WTC11 (cell line): Measurements from ENCODE around the gene GRAMD1B. TPM values are rescaled to one million over a fixed set of nuclear protein-coding genes. Genes with fewer than 3 reads are reported as not detected.

Experiments
- ATAC-seq: fragments of 200-7000 bp; cut with Tn5 transposase; 2 replicates; pipeline ENCODE4 v1.10.0; 2021; ENCODE audit warnings: mild to moderate bottlenecking, moderate library complexity
- CTCF ChIA-PET: fragments of 300-600 bp; sonication (Branson Sonifier 250); formaldehyde crosslinking; loops from one replicate; lab custom pipeline; 2021; ENCODE audit warnings: antibody characterized with exemption; lab: Charles Lee
- POLR2A ChIA-PET: fragments of 350-600 bp; sonication (Branson Sonifier 250); formaldehyde crosslinking; loops from one replicate; lab custom pipeline; 2021; ENCODE audit warnings: antibody characterized with exemption; lab: Charles Lee
- DNase-seq: peaks from one replicate; pipeline ENCODE4 v3.0.0; 2021; ENCODE audit warnings: low spot score
- H3K27ac Mint-ChIP-seq: 2 replicates; pipeline ENCODE4 v1.8.0; 2021; ENCODE audit warnings: mixed read lengths
- H3K27me3 Mint-ChIP-seq: 2 replicates; pipeline ENCODE4 v1.8.0; 2021; ENCODE audit warnings: low read depth, mild to moderate bottlenecking, moderate library complexity, mixed read lengths
- H3K36me3 Mint-ChIP-seq: 2 replicates; pipeline ENCODE4 v1.8.0; 2021; ENCODE audit warnings: mixed read lengths
- H3K4me1 Mint-ChIP-seq: 2 replicates; pipeline ENCODE4 v1.8.0; 2022; ENCODE audit warnings: mixed read lengths
- H3K4me3 Mint-ChIP-seq: 2 replicates; pipeline ENCODE4 v1.8.0; 2021; ENCODE audit warnings: mild to moderate bottlenecking, moderate library complexity, mixed read lengths
- H3K9me3 Mint-ChIP-seq: 2 replicates; pipeline ENCODE4 v1.8.0; 2021; ENCODE audit warnings: mixed read lengths
- ATF1 ChIP-seq: sonication (generic); formaldehyde crosslinking; IDR thresholded peaks from 2 replicates; pipeline ENCODE4 v1.8.1; 2023; ENCODE audit warnings: mild to moderate bottlenecking, moderate library complexity, missing genetic modification reagents
- ETV6 ChIP-seq: sonication (generic); formaldehyde crosslinking; IDR thresholded peaks from 2 replicates; pipeline ENCODE4 v1.8.1; 2022; ENCODE audit warnings: mild to moderate bottlenecking, missing genetic modification reagents
- FOXJ3 ChIP-seq: sonication (generic); formaldehyde crosslinking; IDR thresholded peaks from 2 replicates; pipeline ENCODE4 v1.9.0; 2021; ENCODE audit warnings: missing genetic modification reagents, mild to moderate bottlenecking, borderline replicate concordance
- GABPB1 ChIP-seq: sonication (generic); formaldehyde crosslinking; IDR thresholded peaks from 2 replicates; pipeline ENCODE4 v1.8.1; 2023; ENCODE audit warnings: mild to moderate bottlenecking, missing genetic modification reagents
- KAT7 ChIP-seq: sonication (generic); formaldehyde crosslinking; IDR thresholded peaks from 2 replicates; pipeline ENCODE4 v1.8.1; 2023; ENCODE audit warnings: missing genetic modification reagents, mild to moderate bottlenecking, borderline replicate concordance
- NFYB ChIP-seq: sonication (generic); formaldehyde crosslinking; conservative IDR thresholded peaks from 2 replicates; pipeline ENCODE4 v1.8.0; 2022; ENCODE audit warnings: low read depth, missing genetic modification reagents
- PRDM15 ChIP-seq: sonication (generic); formaldehyde crosslinking; IDR thresholded peaks from 2 replicates; pipeline ENCODE4 v1.8.0; 2022; ENCODE audit warnings: missing genetic modification reagents
- TEAD1 ChIP-seq: sonication (generic); formaldehyde crosslinking; IDR thresholded peaks from 2 replicates; pipeline ENCODE4 v1.8.0; 2022; ENCODE audit warnings: mild to moderate bottlenecking, missing genetic modification reagents
- TP53 ChIP-seq: sonication (generic); formaldehyde crosslinking; IDR thresholded peaks from 2 replicates; pipeline ENCODE4 v1.8.1; 2023; ENCODE audit warnings: mild to moderate bottlenecking, missing genetic modification reagents
- USF1 ChIP-seq: sonication (generic); formaldehyde crosslinking; IDR thresholded peaks from 2 replicates; pipeline ENCODE4 v1.8.0; 2022; ENCODE audit warnings: mild to moderate bottlenecking, missing genetic modification reagents
- total RNA-seq: library from RNA; stranded (reverse); gene quantifications from 3 replicates; pipeline ENCODE4 v1.2.3, GENCODE V29; 2021
- TF ChIP-seq, protein P1 (sequence below): sonication (generic); formaldehyde crosslinking; IDR thresholded peaks from 2 replicates; pipeline ENCODE4 v1.8.1; 2022; ENCODE audit warnings: low read depth, missing genetic modification reagents, borderline replicate concordance
- TF ChIP-seq, protein P2 (sequence below): fragments of 250-450 bp; sonication (Bioruptor Pico); IDR thresholded peaks from 2 replicates; pipeline ENCODE4 v1.9.0; 2021; ENCODE audit warnings: mild to moderate bottlenecking
- TF ChIP-seq, protein P3 (sequence below): fragments of 250-450 bp; sonication (Bioruptor Pico); conservative IDR thresholded peaks from 2 replicates; pipeline ENCODE4 v1.9.0; 2021; ENCODE audit warnings: mild to moderate bottlenecking

GRAMD1B gene
- total RNA-seq, 1 experiment from 2014 or later = 31.5 TPM

- H3K9me3 Mint-ChIP-seq = no peaks in the 10 kb centered on the region
- no peak for ATAC-seq
- H3K4me1 Mint-ChIP-seq = peaks cover 2% of the 10 kb centered on the region; the same call in 1 of the 2 replicates
- no peaks in the 10 kb centered on the region for H3K27me3 Mint-ChIP-seq
- ChIA-PET POLR2A (no interaction called here), CTCF (interaction anchor here (1.0 kb wide), 1 partner anchor 28 kb away, joined by 3 read pairs; no protein-coding TSS in a partner anchor)
- H3K27ac Mint-ChIP-seq = no peak overlapping the region
- no peak overlapping the region for H3K4me3 Mint-ChIP-seq
- H3K36me3 Mint-ChIP-seq = peaks cover 34% of the 10 kb centered on the region
- no peak for DNase-seq
- TF ChIP-seq, protein P1, sequence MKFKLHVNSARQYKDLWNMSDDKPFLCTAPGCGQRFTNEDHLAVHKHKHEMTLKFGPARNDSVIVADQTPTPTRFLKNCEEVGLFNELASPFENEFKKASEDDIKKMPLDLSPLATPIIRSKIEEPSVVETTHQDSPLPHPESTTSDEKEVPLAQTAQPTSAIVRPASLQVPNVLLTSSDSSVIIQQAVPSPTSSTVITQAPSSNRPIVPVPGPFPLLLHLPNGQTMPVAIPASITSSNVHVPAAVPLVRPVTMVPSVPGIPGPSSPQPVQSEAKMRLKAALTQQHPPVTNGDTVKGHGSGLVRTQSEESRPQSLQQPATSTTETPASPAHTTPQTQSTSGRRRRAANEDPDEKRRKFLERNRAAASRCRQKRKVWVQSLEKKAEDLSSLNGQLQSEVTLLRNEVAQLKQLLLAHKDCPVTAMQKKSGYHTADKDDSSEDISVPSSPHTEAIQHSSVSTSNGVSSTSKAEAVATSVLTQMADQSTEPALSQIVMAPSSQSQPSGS (CRISPR knock-in tag) = no peak
Measured at GRCh38 chr11:123608371-123608770, 178.3 kb downstream of the GRAMD1B start.

GRCh38 chr11:123608945-123609344 lies 178.9 kb downstream of the GRAMD1B start:
- Mint-ChIP-seq H3K27ac (no peak overlapping the region), H3K36me3 (peaks cover 34% of the 10 kb centered on the region), H3K4me1 (peaks cover 2% of the 10 kb centered on the region; the same call in 1 of the 2 replicates), H3K9me3 (no peaks in the 10 kb centered on the region), H3K27me3 (no peaks in the 10 kb centered on the region), H3K4me3 (no peak overlapping the region)
- CTCF ChIA-PET = interaction anchor here (1.0 kb wide), 1 partner anchor 29 kb away, joined by 3 read pairs; no protein-coding TSS in a partner anchor
- POLR2A ChIA-PET = no interaction called here
- ATAC-seq (no peak), DNase-seq (no peak)
- TF ChIP-seq FOXJ3 (CRISPR knock-in tag) (no peak), USF1 (CRISPR knock-in tag) (no peak)
- TF ChIP-seq, protein P1 (CRISPR knock-in tag) = no peak

DNA sequence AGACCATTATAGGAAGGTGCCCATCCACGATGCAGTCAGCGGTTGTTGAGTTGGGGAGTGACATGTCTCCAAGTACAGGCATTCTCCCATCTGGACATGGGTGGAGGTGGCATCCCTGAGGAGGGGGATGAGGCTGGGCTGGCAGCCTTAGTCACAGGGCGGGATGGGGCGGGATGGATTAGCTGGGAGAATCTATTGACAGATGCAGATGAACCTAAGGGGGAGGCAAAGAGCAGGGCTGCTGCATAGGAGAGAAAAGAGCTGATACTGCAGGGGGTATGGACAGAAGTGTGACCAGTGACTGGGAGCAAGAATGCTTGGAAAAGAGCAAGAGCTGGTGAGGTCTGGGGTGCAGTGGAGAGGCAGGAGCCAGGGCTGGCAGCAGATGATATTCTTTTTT lies 181.6 kb downstream of the GRAMD1B start:
- peak; percentile 41; the same call in 1 of the 2 replicates for ATAC-seq
- peaks cover 2% of the 10 kb centered on the region; the same call in 1 of the 2 replicates for H3K4me1 Mint-ChIP-seq
- peaks cover 46% of the 10 kb centered on the region for H3K36me3 Mint-ChIP-seq
- H3K4me3 Mint-ChIP-seq = no peak overlapping the region
- DNase-seq = no peak
- no peak for TF ChIP-seq KAT7 (CRISPR knock-in tag)
- H3K27me3 Mint-ChIP-seq = no peaks in the 10 kb centered on the region
- no peaks in the 10 kb centered on the region for H3K9me3 Mint-ChIP-seq
- H3K27ac Mint-ChIP-seq = no peak overlapping the region
- ChIA-PET CTCF (interaction anchor here (0.5 to 1.2 kb wide), 6 partner anchors 29 to 204 kb away, joined by 3 to 5 read pairs (median 4); no protein-coding TSS in a partner anchor), POLR2A (no interaction called here)

DNA sequence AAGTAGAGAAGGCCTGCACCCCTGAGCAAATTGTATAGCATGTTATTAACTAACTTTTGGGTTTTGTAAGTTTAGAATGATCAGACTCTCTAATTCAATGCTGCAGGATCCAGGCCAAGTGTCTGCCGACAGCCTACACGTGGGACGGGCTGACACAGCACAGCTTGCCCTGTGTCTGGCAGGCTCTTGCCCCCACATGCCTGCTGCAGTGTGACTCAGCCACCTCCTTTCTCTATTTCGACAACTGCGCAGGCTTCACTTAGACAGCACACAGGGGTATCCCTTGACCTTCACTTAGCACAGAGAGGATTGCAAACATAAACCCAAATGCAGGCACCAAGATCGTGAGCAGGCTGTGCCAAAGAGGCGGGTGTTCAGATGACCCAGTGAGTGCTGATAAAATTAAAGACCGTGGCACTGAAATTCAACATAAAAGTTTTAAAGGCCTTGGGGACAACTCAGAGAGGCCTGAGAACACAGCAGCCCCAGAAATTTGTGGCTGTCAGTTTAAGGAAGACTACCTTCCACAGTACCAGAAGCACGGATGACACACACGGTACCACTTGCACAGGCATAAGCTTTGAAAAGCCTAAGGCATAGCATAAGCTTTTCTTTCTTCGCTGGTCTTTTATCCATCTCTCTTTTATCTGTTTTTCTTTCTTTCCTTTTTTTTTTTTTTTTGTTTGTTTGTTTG lies 186.6 kb downstream of the GRAMD1B start:
- ChIA-PET POLR2A (no interaction called here), CTCF (interaction anchor here (0.7 to 1.5 kb wide), 2 partner anchors 89 to 94 kb away, joined by 5 read pairs; no protein-coding TSS in a partner anchor)
- peaks cover 41% of the 10 kb centered on the region for H3K36me3 Mint-ChIP-seq
- H3K27ac Mint-ChIP-seq = peak overlapping the region; percentile 71; the same call in 1 of the 2 replicates
- no peak overlapping the region for H3K4me3 Mint-ChIP-seq
- H3K27me3 Mint-ChIP-seq = no peaks in the 10 kb centered on the region
- no peaks in the 10 kb centered on the region for H3K4me1 Mint-ChIP-seq
- DNase-seq = no peak
- no peak for ATAC-seq
- no peaks in the 10 kb centered on the region for H3K9me3 Mint-ChIP-seq
- no peak for TF ChIP-seq TP53 (CRISPR knock-in tag)
- no peak for TF ChIP-seq NFYB (CRISPR knock-in tag)
- TF ChIP-seq TEAD1 (CRISPR knock-in tag) = no peak
- TF ChIP-seq, protein P2, sequence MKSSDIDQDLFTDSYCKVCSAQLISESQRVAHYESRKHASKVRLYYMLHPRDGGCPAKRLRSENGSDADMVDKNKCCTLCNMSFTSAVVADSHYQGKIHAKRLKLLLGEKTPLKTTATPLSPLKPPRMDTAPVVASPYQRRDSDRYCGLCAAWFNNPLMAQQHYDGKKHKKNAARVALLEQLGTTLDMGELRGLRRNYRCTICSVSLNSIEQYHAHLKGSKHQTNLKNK (CRISPR knock-in tag) = no peak
- no peak for TF ChIP-seq PRDM15 (CRISPR knock-in tag)
- TF ChIP-seq ETV6 (CRISPR knock-in tag) = no peak
- TF ChIP-seq GABPB1 (CRISPR knock-in tag) = no peak
- TF ChIP-seq, protein P3, sequence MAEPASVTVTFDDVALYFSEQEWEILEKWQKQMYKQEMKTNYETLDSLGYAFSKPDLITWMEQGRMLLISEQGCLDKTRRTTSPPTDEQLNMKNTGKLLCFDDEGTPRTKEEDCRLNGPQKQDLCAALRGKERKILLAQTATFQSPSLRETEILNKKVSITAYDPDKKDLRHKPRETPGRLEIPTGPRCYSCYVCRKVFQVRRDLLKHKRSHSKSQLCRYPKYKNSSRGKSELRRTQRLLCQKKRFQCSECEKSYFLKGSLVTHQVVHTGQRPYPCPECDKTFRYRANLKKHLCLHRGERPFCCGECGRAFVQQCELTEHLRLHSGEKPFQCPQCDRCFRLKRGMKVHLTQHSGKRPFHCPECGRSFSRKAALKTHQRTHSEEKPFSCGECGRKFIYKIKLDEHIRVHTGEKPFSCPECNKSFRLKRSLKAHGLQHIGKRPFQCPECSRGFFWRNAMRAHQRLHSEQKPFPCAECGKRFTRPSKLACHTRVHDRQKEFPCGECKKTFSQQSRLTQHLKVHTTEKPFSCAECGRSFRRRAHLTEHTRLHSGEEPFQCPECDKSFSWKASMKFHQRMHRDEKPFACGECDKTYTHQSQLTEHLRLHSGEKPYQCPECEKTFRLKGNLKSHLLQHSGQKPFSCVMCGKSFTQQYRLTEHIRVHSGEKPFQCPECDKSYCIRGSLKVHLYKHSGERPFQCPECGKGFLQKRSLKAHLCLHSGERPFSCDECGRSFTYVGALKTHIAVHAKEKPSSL (CRISPR knock-in tag) = no peak
- no peak for TF ChIP-seq ATF1 (CRISPR knock-in tag)
